ENCODE results near the gene LRRC37A.
"Not testable (repeated sequence)": the region's sequence is repeated elsewhere in the genome, so short reads cannot be mapped to it uniquely, and the experiment has no call there.

LRRC37A gene

DNA sequence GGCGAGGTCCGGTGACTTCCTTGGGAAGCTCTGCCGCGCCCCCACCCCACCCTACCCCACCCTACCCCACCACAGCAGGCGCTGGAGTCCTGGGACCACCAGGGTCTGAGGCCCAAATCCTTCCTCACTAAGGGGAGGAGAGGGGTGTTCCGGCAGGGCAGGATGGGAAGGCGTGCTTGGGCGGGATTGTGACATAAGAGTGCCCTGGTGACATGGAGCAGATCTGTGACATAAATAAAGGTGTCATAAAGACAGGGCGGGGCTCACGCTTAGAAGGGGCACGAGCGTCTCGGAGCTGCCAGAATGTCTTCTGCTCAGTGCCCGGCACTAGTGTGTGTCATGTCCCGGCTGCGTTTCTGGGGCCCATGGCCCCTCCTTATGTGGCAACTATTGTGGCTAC, at the start of gene LRRC37A:
LRRC37A (plus strand) TSS at position 301 of the 400 bp plus-strand sequence; CDS start at position 304, 3 bp downstream.
- not testable (repeated sequence) for DNase-seq

DNA sequence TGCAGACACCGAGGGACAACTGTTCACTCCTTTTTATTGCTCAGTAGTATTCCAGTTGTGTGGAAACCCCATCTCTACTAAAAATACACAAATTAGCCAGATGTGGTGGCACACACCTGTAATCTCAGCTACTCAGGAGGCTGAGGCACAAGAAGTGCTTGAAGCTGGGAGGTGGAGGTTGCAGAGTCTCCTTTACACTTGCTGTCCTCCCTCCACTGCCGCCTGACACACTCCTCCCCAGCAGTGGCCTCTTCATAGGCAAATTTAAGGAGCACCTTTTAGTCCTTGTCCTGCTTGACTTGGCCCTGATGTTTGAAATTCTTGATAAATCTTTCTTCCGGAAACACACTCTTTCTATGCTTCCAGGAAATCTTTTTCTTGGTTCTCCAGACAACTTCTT, 45.8 kb upstream of the LRRC37A start:
- DNase-seq: not testable (repeated sequence)

DNA sequence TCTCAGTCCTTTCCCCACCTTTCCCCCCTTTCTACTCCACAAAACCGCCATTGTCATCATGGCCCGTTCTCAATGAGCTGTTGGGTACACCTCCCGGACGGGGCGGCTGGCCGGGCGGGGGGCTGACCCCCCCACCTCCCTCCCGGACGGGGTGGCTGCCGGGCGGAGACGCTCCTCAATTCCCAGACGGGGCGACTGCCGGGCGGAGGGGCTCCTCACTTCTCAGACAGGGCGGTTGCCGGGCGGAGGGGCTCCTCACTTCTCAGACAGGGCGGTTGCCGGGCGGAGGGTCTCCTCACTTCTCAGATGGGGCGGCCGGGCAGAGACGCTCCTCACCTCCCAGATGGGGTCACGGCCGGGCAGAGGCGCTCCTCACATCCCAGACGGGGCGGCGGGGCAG, 42.1 kb upstream of the LRRC37A start:
- not testable (repeated sequence) for DNase-seq

DNA sequence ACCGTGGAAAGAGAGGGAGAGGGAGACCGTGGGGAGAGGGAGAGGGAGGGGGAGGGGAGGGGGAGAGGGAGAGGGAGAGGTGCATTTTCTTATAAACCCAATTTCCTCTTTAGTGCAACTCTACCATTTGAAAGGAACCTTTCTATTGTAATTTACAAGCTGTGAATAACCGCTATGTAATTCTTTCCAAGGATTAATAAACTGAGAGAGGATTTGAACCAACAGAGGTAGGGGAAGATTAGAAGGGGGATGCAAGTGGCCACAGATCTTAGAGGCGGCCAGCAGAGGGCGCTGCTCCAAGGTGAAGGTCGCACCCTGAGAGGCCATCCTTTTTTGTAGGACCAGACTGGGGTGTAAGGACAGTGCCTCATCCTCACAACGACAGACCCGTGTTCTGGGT, 41.2 kb upstream of the LRRC37A start:
- DNase-seq: peak; percentile 72

DNA sequence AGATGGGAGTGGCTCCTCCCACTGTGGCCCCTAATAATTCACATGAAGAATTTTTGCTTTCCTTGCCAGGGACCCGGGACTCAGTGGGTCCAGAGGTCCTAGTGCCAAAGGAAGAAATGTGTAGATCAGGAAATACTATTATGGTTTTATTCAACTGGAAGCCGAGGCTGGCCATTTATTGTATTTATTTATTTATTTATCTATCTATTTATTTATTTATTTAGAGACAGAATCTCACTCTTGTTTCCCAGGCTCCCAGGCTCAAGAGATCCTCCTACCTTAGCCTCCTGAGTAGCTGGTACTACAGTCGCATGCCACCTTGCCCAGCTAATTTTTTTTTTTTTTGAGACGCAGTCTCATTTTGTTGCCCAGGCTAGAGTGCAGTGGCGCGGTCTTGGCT, 40.7 kb upstream of the LRRC37A start:
- not testable (repeated sequence) for DNase-seq

DNA sequence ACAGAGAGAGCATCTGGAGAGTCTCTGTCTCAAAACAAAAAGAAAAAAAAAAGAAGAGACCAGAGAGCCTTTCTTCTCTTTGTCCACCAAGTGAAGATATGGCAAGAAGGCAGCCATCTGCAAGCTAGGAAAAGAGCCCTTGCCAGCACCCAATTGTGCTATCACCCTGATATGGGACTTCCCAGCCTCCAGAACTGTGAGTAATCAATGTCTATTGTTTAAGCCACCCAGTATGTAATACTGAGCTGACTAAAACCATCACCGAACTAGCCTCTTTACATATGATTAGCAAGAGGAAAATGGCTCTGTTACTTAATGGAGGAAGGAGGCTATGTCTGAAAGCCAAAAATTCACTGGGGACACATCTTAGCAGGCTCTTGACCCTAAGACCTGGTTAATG, 38.6 kb upstream of the LRRC37A start:
- not testable (repeated sequence) for DNase-seq

DNA sequence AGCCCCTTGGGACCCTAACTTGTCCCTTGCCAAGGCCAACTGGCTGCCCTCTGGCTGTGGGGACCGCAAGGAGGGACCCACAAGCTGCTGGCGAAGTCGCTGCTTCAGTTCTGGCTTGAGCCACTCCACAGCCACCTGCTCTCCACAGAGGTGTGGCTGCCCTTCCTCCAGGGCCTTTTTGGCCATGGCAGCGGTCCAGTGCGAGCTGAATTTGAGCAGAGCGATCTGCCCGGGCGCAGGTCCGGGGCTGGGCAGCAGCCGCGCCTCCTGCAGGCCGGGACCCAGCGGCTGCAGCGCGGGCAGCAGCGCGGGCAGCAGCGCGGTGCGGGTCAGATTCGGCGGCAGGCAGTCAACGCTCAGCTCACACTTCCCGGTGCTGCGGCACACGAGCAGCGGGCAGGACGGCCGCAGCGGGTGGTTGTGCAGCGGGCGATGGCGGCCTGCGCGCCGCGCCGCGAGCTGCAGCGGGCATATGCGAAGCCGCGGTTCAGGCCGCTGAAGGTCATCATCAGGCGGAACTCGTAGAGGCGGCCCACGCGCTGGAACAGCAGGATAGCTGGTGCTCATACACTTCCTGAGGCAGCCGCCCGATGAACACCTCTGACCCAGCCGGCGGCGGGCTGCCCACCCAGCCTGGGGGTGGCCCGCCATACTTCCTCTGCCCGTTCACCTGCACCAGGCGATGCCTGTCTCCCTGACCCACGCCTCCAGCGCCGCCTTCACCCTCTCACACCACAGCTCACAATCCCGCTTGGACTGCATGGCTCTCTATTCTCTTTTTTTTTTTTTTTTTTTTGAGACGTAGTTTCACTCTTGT, 34.9 kb upstream of the LRRC37A start:
- DNase-seq: peak; percentile 20

DNA sequence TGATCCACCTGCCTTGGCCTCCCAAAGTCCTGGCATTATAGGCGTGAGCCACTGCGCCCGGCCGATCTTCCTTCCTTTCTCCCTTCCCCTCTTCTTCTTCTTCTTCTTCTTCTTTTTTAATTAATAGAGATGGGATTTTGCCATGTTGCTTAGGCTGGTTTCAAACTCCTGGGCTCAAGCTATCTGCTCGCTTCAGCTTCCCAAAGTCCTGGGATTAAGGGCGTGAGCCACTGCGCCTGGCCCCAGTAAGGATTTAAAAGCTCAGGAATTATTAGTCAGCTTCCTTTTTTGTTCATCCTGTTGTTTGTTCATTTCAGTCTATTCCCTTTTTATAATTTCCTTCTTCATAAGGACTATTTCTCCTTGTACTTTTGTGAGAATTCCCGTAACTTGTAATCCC, 32.7 kb upstream of the LRRC37A start:
- DNase-seq: no peak

DNA sequence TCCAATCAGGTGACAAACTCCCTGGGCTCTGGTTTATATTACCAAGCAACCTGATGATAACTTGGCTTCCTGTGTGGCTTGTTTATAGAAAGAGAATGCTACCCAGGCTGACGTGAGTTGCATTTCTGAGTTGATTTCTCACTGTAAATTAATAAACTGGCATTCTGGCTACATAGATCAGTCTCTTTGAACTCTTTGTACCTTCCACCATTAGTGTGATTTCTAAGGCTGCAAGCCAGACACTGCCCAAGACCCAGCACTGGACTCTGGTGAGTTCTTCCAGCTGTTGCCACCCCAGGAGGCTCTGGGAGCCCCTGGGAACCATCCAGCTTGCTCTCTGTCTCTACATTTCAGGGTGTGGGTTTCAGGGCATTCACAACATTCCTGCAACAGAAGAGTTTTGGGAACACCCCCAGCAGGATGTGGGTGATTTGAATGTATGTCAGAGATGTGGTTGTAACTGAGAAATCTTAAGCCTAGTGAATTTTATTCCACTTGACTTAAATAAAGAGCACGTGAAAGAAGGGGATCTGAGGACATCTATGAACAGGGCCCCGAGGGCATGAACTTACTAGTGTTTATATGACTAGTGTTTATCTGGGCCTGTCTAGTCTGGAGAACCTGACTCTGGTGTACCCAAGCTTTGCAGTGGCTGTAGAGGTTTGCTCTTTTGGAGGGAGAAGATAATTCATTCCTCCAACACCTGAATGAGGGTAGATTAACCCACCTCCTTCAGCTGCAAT, 30.3 kb upstream of the LRRC37A start:
- no peak for DNase-seq

DNA sequence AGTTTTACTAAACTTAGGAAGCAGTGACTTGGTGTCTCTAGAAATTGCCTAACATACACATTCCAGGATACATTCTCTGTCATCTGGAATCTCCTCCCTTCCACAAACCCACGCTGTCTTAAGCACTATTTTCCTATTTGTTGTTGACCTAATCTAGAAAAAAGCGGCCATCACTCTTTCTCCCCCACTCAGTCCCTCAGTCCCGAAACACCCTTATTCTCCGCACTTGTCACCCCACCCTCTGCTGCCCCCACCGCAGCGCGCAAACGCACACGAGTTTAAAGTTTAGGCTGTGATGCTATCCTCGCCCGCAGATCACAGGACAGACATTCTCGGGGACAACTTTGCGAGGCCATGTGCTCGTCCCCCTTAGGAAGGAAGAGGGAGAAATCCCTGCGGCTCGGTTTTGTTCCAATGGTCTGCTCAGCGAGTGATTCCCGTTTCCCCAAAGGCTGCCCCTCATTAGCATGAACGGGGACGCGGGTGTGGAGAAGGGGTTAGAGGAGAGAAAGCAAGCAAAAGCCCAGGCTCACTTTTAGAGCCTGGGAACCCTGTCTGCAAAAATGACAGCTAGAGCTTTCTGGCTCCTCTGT, 28.8 kb upstream of the LRRC37A start:
- DNase-seq: not testable (repeated sequence)

DNA sequence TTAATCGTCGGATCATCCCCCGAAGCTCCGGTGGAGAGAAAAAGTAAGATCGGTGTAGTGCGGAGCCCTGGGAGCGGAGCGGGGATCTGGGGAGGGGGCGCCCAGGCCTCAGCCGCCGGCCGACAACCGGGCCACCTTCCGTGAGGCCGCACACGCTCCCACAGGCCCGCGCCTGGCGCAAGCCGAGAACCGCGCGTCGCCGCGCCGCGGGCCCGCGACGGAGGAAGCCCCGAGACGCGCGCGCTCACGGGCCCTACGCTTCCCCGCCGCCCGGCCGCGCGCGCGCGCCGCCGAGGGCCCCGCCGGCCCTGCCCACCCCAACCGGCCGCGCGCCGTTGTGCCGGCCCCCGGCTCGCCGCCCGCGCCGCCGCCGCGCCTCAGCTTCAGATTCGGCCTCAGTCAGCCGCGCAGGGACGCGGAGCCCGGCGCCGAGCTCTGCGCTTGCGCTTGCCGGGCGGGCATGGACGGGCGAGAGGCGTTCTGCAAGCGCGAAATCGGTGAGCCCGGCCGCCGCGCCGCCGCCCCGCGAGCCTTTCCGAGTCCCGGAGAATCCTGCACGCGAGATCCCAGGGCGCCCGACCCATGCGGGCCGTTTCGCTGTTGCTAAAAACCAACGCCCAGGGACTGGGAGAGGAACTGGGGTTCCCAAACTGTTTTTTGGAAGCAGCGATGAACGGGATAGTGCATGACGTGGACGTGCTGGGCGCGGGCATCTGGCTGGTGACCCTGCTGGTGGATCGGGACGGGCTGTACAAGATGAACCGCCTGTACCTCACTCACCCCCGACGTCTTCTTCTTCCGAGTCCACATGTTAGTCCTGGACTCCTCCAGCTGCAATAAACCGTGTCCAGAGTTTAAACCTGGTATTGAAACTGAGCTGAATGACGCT, 28.0 kb upstream of the LRRC37A start:
- DNase-seq: peak; percentile 69

DNA sequence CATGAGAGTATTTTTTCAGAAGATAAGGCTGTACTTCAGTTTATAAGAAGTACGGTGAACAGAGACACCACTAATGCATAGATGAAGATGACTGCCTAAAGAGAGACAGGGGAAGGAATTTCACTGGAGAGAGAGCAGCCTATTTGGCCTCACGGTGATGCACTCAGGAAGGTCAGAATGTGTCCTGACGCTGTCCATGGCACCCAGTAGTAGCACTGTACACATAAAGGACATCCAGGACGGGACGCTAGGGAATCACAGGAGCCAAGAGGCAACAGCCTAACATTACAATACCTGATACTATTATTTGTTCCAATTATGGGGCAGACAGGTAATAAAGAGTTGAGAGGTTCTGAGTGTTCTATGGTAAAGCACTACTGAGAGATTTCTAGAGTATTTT, 24.9 kb upstream of the LRRC37A start:
- no peak for DNase-seq

DNA sequence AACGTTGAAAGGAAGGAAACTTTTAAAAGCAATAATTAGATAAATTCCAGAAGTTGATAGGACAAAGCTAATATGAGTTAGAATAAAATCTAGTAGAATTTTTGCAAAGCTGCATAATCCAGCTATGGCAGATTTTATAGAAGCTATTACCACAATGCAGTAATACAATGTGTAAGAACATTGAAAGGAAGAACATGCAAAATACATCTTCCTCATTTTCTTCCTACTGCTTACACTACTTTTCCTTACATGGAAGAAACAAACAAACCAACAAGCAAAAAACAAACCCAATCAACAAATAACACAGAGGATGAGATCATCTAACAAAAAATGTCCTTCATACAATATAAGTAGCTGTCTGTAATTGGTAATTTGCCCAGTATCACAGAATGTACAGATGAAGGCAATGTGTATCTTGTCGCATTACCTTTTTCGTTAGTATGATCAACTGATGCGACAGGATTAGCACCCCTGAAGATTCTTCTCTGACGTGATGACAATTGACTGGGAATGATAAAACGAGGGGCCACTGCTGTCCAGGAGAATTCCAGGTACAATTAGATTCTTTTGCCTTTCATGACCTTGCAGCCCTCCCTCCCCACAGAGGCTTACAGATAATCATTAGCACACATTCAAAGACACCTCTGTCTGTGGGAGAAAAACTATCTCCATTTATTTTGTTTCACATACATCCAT, 21.2 kb upstream of the LRRC37A start:
- DNase-seq: no peak

DNA sequence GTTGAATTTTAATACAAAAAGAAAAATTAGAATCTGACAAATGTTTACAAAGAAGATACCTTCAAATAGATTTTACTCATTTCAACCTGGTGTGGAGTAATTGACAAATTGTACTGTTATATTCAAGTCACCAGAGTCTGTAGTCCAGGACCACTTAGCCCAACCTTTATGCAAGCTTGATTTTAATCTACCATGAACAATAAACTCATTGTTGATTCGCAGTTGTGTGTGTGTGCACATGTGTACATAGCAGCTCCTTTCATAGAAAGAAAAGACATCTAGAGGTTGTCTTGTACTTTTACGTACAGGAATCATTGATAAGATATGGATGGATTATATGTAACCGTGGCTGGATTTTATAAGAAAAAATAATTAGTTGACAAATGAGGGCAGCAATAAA, 20.7 kb upstream of the LRRC37A start:
- DNase-seq: no peak

DNA sequence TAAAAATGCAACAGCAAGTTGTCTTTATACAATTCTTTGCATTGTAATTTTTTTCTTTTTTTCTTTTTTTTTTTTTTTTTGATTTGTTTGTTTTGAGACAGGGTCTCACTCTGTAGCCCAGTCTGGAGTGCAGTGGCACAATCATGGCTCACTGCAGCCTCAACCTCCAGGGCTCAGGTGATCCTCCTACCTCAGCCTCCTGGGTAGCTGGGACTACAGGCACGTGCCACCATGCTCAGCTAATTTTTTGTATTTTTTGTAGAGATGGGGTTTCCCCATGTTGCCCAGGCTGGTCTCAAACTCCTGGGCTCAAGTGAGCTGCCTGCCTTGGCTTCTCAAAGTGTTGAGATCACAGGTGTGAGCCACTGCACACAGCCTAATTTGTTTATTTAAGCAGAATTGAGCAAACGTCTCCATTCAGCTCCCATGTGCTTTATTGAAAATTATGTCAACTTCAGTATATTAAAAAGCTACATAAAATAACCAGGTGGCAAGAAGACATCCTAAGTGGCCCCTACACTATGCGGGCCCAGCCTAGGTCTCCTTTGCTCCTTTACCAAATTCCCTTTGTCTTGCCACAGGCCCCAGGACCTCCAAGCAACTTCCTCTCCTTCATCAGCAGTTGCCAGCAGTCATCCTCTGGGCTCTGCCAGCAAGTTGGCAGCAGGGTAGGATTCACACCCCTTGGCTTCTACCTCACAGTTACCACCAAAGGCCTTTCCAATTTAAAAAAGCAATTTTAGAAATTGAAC, 18.0 kb upstream of the LRRC37A start:
- not testable (repeated sequence) for DNase-seq

DNA sequence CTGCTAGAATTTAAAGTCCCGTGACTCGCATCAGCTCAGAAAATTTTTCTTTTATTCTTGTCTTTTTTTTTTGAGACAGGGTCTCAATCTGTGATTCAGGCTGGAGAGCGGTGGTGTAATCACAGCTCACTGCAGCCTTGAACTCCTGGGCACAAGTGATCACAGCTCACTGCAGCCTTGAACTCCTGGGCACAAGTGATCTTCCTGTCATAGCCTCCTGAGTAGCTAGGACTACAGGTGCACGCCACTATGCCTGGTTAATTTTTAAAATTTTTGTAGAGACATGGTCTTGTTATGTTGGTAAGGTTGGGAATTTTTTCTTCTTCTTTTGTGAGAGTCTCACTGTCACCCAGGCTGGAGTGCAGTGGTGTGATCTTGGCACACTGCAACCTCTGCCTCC, 13.6 kb upstream of the LRRC37A start:
- not testable (repeated sequence) for DNase-seq

DNA sequence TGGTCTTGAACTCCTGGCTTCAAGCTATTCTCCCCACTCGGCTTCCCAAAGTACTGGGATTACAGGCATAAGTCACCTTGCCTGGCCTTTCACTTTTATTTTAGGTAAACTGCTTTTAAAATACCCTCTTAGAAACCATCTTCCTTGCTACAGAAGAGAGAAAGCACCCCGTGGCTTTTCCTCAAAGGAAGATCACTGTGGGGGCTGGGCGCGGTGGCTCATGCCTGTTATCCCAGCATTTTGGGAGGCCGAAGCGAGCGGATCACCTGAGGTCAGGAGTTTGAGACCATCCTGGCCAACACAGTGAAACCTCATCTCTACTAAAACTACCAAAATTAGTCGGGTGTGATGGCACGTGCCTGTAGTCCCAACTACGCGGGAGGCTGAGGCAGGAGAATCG, 12.3 kb upstream of the LRRC37A start:
- not testable (repeated sequence) for DNase-seq

DNA sequence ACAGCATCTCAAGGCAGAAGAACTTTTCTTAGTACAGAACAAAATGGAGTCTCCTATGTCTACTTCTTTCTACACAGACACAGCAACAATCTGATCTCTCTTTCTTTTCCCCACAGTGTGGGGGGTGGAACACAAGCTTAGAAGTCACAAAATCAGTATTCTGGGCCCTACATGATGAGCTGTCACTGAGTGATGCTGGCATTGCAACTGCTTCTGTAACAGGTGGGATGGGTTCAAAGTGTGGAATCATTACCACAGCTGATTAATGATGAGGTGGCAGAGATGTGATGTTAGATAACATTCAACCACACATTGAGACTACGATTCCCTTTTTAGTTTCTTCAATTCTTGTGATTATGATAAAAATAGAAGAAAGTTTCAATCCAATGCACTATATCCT, 10.5 kb upstream of the LRRC37A start:
- DNase-seq: not testable (repeated sequence)

DNA sequence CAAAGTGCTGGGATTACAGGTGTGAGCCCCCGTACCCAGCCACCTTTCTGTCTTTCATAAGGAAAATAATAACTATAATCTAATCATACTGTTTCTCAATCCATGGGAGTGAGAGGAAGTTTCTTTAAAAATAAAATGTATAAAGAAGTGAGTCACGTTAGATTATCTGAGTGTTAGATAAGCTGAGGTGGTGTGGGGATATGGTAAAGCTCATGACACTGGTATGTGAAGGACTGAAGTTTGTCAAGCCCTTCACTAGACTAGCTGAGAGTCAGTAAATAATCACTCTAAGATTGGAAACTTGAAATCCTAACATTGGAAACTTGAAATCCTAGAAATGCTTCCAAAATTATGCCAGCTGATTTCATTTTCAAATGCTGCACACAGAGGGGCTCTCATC, 9.4 kb upstream of the LRRC37A start:
- not testable (repeated sequence) for DNase-seq

DNA sequence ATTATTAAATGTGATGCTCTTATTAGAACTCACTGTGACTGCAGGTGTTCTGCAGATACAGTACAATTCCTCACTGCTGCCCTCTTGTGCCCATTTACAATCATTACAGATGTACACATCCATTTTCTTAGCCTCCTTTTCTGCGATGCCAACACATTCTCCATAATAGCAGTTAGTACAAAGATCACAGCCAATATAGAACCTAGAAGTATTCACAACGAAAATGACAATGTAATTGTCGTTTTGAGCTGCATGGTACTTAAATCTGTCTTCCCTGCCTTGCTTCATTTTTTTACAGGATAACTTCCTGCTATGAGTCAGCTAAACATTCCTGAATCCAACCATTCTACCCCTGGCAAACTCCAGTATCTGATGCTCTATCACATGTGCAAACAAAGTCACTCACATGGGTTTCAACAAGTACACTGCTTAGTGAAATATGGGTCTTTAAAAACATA, 8.1 kb upstream of the LRRC37A start:
- DNase-seq: peak; percentile 71

DNA sequence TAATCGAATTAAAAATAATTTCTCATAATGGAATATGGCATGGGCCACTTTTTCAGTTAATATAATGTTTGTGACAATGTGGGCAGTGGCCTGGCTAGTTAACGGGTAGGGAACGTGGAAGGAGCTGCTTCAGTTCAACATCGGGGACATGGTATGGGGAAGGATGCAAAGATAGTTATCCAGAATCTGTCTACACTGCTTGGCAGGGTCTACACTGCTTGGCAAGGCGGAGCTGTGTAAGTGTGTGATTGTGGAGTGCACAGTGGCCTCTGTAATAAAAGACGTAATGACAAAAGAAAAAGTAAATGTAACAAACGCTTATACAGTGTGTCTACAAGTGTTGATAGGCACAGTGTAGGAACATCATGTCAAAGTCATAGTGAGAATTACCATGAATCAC, 7.3 kb upstream of the LRRC37A start:
- not testable (repeated sequence) for DNase-seq
